GM12864 (cell line): ENCODE results near the gene TMEM238.
"Not testable (repeated sequence)": the region's sequence is repeated elsewhere in the genome, so short reads cannot be mapped to it uniquely, and the experiment has no call there.

Source experiments
- DNase-seq: peaks from one replicate; pipeline ENCODE4 v3.0.0-alpha.2; 2011; ENCODE audit warnings: low read depth
- H3K4me3 ChIP-seq: 2 replicates; pipeline ENCODE4 v1.5.1; 2011; ENCODE audit warnings: mild to moderate bottlenecking, low read depth, low read length, control low read depth
- TF ChIP-seq, protein P1 (sequence below): IDR thresholded peaks from 2 replicates; pipeline ENCODE4 v1.5.1; 2011; ENCODE audit warnings: low read depth, mild to moderate bottlenecking, moderate library complexity, low read length, control low read depth, inconsistent platforms; ENCODE audit errors: missing control alignments

TMEM238 gene

GRCh38 chr19:55423225-55424005, 39.3 kb upstream of the TMEM238 start:
- TF ChIP-seq, protein P1, sequence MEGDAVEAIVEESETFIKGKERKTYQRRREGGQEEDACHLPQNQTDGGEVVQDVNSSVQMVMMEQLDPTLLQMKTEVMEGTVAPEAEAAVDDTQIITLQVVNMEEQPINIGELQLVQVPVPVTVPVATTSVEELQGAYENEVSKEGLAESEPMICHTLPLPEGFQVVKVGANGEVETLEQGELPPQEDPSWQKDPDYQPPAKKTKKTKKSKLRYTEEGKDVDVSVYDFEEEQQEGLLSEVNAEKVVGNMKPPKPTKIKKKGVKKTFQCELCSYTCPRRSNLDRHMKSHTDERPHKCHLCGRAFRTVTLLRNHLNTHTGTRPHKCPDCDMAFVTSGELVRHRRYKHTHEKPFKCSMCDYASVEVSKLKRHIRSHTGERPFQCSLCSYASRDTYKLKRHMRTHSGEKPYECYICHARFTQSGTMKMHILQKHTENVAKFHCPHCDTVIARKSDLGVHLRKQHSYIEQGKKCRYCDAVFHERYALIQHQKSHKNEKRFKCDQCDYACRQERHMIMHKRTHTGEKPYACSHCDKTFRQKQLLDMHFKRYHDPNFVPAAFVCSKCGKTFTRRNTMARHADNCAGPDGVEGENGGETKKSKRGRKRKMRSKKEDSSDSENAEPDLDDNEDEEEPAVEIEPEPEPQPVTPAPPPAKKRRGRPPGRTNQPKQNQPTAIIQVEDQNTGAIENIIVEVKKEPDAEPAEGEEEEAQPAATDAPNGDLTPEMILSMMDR, result no peak
- DNase-seq, result no peak
- H3K4me3 ChIP-seq, result no peak overlapping the region

DNA sequence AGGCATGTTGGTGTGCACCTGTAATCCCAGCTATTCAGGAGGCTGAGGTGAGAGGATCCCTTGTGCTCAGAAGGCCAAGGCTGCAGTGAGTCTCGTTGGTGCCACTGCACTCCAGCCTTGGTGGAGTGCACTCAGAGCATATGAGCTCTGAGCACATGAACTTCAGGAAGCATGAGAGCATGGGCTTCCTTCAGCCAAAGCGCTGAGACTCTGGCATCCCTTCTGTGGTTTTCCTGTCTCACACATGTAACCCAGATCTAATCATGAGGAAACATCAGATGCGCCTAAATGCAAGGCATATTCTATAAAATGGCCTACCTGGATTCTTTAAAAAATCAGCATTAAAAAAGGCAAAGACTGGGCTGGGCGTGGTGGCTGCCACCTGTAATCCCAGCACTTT, 37.2 kb upstream of the TMEM238 start:
- not testable (repeated sequence) for H3K4me3 ChIP-seq, DNase-seq

DNA sequence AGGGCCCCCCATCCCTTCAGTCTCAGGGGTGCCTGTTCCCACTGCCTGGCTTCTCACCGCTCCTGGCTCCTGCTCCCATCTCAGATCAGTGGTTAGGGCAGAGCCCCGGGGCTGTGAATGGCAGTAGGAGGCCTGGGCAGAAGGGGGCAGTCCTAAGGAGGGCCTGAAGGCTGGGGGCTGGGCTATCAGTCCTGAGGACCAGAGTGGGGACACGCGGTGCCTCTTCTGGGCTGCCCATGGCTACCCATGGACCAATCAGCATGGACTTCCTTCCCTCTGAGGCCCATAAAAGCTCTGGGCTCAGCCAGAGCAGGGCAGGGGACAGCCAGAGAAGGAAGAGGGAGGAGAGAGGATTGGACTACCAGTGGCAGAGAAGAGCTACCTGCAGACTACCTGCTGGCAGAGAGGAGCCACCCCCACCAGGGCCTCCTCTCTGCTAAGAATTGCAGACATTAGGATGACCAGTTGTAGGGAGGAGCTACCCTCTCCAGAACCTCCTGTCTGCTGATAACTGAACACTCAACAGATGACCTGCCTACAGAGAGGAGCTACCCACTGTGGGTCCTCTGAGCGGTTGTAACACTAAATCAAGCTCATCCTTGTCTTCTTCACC, 35.6 kb upstream of the TMEM238 start:
- DNase-seq, result no peak
- no peak overlapping the region for H3K4me3 ChIP-seq
- TF ChIP-seq, protein P1, result no peak

DNA sequence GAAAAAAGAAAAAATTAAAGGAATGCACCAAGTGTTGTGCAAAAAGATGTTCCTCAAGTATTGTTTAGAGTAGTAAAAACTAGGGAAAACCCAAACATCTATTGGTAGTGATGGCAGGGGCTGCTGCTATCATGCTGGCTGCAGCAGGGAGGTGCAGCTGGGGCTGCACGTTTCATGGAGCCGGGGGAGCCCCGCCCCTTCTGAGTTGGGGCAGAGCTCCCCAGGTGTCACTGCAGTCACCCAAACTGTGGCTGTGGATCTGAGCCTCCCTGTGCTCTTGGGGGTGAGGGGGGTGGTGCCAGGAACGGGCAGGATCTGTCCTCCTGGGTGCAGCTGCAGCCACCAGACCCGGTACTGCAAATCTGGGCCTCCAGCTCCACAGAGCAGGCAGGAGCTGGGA, 35.0 kb upstream of the TMEM238 start:
- TF ChIP-seq, protein P1, result no peak
- no peak overlapping the region for H3K4me3 ChIP-seq
- DNase-seq, result no peak

- DNase-seq, result peak; percentile 40
- no peak overlapping the region for H3K4me3 ChIP-seq
- TF ChIP-seq, protein P1, result peak; percentile 73
Observed at GRCh38 chr19:55418185-55418584, 34.1 kb upstream of the TMEM238 start.

- no peak for DNase-seq
- H3K4me3 ChIP-seq, result no peak overlapping the region
- TF ChIP-seq, protein P1, result no peak
Observed at GRCh38 chr19:55410168-55410567, 26.1 kb upstream of the TMEM238 start.

DNA sequence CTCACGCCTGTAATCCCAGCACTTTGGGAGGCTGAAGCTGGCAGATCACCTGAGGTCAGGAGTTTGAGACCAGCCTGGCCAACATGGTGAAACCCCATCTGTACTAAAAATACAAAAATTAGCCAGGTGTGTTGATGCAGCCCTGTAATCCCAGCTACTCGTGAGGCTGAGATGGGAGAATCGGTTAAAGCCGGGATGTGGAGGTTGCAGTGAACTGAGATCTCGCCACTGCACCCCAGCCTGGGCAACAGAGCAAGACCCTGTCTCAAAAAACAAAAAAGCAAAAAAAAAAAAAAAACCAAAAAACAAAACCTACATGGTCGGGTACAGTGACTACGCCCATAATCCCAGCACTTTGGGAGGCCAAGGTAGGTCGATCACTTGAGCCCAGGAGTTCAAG, 25.1 kb upstream of the TMEM238 start:
- not testable (repeated sequence) for DNase-seq, H3K4me3 ChIP-seq

DNA sequence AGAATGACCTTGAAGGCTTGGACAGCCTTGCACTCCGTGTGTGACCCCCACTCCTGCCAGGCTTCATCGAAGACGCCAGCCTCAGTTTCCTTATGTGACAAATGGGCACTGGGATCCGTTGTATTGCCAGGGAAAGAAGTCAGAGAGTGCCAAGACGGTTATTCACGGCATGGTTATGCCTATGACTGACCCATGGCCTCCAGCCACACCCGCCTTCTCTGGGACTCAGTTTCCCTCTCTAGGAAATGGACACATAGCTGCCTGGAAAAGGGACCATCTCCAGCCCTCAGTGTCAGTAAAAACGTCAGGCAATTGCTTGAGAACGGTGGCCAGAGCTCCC, 24.4 kb upstream of the TMEM238 start:
- H3K4me3 ChIP-seq, result peak overlapping the region; percentile 42
- TF ChIP-seq, protein P1, result no peak

More for the DNA sequence above, 24.4 kb upstream of the TMEM238 start:
- DNase-seq, result no peak
